ENCODE measurements around the gene CLUH. TPM values are rescaled to one million over a fixed set of nuclear protein-coding genes. Genes with fewer than 3 reads are reported as not detected.

The CLUH gene
- total RNA-seq, 6 experiments from 2014 or later: 42.7 to 62.9 (median 48.6) TPM

DNA sequence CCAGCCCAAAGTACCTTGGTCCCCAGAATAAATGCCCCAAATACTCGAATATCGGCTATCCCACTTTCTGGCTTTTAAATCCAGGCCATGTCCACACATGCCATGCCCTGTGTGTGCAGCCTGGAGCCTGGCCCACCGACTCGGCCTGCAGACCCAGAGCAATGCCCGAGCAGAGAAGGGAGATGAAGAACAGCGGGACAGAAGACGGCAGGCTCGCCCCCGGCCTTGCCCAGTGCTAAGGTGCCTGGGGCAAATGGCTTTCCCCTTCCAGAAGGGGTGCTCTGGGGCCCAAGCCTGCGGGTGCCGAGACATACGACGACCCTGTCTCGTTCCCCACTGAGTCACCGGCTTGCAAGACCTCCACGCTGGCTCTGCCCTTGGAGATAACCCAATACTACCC, 8.0 kb downstream of the CLUH start:
- no peak overlapping the region for H3K27ac Mint-ChIP-seq
- 0 out of 2 replicates have a peak, but pooled peaks cover 5% of the 10 kb centered on the region for H3K36me3 Mint-ChIP-seq (ENCODE audit: low read depth)
- no peak overlapping the region for H3K4me3 Mint-ChIP-seq
- DNase-seq: no peak
- TF ChIP-seq, protein P1, sequence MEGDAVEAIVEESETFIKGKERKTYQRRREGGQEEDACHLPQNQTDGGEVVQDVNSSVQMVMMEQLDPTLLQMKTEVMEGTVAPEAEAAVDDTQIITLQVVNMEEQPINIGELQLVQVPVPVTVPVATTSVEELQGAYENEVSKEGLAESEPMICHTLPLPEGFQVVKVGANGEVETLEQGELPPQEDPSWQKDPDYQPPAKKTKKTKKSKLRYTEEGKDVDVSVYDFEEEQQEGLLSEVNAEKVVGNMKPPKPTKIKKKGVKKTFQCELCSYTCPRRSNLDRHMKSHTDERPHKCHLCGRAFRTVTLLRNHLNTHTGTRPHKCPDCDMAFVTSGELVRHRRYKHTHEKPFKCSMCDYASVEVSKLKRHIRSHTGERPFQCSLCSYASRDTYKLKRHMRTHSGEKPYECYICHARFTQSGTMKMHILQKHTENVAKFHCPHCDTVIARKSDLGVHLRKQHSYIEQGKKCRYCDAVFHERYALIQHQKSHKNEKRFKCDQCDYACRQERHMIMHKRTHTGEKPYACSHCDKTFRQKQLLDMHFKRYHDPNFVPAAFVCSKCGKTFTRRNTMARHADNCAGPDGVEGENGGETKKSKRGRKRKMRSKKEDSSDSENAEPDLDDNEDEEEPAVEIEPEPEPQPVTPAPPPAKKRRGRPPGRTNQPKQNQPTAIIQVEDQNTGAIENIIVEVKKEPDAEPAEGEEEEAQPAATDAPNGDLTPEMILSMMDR (IDR thresholded peaks at IDR 0.05): no peak
- peaks cover 9% of the 10 kb centered on the region for H3K4me1 Mint-ChIP-seq (ENCODE audit: low read depth)
- H3K9me3 Mint-ChIP-seq: no peaks in the 10 kb centered on the region
- peaks cover 2% of the 10 kb centered on the region; the same call in 1 of the 2 replicates for H3K27me3 Mint-ChIP-seq (ENCODE audit: insufficient read depth)

DNA sequence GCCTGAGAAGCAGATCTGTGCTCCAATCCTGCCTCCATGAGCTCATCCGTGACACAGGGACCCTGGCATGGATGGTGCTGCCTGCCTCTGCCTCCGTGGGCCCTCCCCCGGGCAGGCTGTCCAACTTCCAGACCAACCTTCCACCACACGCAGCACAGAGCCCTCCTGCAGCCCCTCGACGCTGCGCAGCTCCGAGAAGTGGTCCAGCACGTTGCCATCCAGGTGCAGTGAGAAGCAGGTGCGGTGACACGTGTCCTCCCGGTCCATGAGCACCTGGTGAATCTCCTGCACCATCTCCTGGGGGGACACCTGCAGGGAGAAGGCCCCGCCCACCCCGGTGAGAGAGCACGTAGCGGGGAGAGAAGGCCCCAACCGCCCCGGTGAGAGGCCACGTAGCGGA, 8.4 kb downstream of the CLUH start:
- H3K36me3 Mint-ChIP-seq (ENCODE audit: low read depth): 0 out of 2 replicates have a peak, but pooled peaks cover 5% of the 10 kb centered on the region
- no peaks in the 10 kb centered on the region for H3K9me3 Mint-ChIP-seq
- no peak for DNase-seq
- H3K4me1 Mint-ChIP-seq (ENCODE audit: low read depth): peaks cover 9% of the 10 kb centered on the region
- no peak overlapping the region for H3K27ac Mint-ChIP-seq
- no peak overlapping the region for H3K4me3 Mint-ChIP-seq
- TF ChIP-seq, protein P1 (IDR thresholded peaks at IDR 0.05): no peak
- H3K27me3 Mint-ChIP-seq (ENCODE audit: insufficient read depth): peaks cover 2% of the 10 kb centered on the region; the same call in 1 of the 2 replicates

DNA sequence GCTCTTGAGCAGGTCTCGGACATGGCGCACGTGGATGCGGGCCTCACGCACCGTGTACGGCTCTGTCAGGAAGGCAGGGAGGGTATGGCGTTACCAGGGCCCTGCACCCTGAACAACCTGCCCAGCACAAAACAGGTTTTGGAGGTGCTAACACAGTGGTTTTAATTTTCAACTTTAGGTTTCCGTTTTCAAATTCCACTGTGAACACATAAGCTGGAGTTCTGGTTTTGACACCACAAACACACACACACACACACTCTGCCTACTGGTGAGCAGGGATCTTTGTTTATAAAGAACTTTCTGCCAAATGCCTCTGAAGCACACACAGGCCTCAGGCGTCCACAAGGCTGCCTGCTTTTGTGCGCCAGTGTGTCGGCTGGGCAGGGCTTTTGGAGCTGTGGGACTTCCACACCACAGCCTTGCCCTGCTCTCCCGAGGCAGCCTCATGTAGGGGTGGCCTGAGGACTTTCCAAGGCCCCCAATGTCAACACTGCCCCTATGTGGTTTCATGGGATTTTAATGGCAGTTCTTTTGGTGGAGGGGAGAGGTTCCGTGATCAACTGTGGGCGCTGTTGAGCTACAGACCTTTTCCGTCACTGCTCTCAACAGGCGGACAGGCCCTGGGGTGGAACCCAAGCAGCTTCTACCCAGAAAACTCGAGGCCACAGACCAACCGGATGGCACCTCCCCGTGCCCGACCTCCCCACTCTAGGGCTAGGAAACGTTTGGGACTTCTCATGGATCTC, 9.4 kb downstream of the CLUH start:
- Mint-ChIP-seq H3K27me3 (ENCODE audit: insufficient read depth) (peaks cover 2% of the 10 kb centered on the region; the same call in 1 of the 2 replicates), H3K27ac (no peak overlapping the region), H3K9me3 (no peaks in the 10 kb centered on the region), H3K36me3 (ENCODE audit: low read depth) (0 out of 2 replicates have a peak, but pooled peaks cover 5% of the 10 kb centered on the region), H3K4me1 (ENCODE audit: low read depth) (peaks cover 9% of the 10 kb centered on the region), H3K4me3 (no peak overlapping the region)
- DNase-seq: no peak
- TF ChIP-seq, protein P1 (IDR thresholded peaks at IDR 0.05): peak; percentile 14; the same call in 1 of the 2 replicates

GRCh38 chr17:2701161-2701995, 10.2 kb downstream of the CLUH start:
- Mint-ChIP-seq H3K27me3 (ENCODE audit: insufficient read depth) (peaks cover 2% of the 10 kb centered on the region; the same call in 1 of the 2 replicates), H3K27ac (no peak overlapping the region), H3K36me3 (ENCODE audit: low read depth) (0 out of 2 replicates have a peak, but pooled peaks cover 5% of the 10 kb centered on the region), H3K9me3 (no peaks in the 10 kb centered on the region), H3K4me1 (ENCODE audit: low read depth) (peaks cover 9% of the 10 kb centered on the region), H3K4me3 (no peak overlapping the region)
- DNase-seq: no peak
- TF ChIP-seq, protein P1 (IDR thresholded peaks at IDR 0.05): no peak

GRCh38 chr17:2700491-2701141, 10.9 kb downstream of the CLUH start:
- Mint-ChIP-seq H3K27me3 (ENCODE audit: insufficient read depth) (peaks cover 2% of the 10 kb centered on the region; the same call in 1 of the 2 replicates), H3K4me1 (ENCODE audit: low read depth) (peaks cover 7% of the 10 kb centered on the region), H3K9me3 (no peaks in the 10 kb centered on the region), H3K36me3 (ENCODE audit: low read depth) (0 out of 2 replicates have a peak, but pooled peaks cover 5% of the 10 kb centered on the region), H3K27ac (no peak overlapping the region), H3K4me3 (no peak overlapping the region)
- TF ChIP-seq, protein P1 (IDR thresholded peaks at IDR 0.05): no peak
- DNase-seq: no peak
